HG03108 (cell line): ENCODE measurements around the gene CASKIN1.

Source experiments
- ATAC-seq: cut with Tn5 transposase; IDR thresholded peaks from one replicate; pipeline ENCODE4 v1.9.1; 2021; ENCODE audit warnings: moderate library complexity; ENCODE audit not compliant: unreplicated experiment

The CASKIN1 gene

GRCh38 chr16:2159175-2159838, 37.1 kb downstream of the CASKIN1 start:
- no peak for ATAC-seq

- no peak for ATAC-seq
These were observed 38.2 kb downstream of the CASKIN1 start for GRCh38 chr16:2158262-2158638.

GRCh38 chr16:2157480-2158261, 38.7 kb downstream of the CASKIN1 start:
- no peak for ATAC-seq

GRCh38 chr16:2156849-2157224, 39.6 kb downstream of the CASKIN1 start:
- no peak for ATAC-seq

GRCh38 chr16:2155977-2156848, 40.2 kb downstream of the CASKIN1 start:
- ATAC-seq, result no peak

GRCh38 chr16:2155091-2155950, 41.1 kb downstream of the CASKIN1 start, which contains the start of gene TRAF7:
TRAF7 (plus strand) TSS chr16:2155782; CDS start chr16:2163921, 8,139 bp downstream.
- peak; percentile 87 for ATAC-seq

- no peak for ATAC-seq
These were observed 41.8 kb downstream of the CASKIN1 start for GRCh38 chr16:2154533-2155090.

GRCh38 chr16:2152695-2153506, 43.5 kb downstream of the CASKIN1 start:
- no peak for ATAC-seq

- no peak for ATAC-seq
These were observed 45.0 kb downstream of the CASKIN1 start for GRCh38 chr16:2151188-2152091.

GRCh38 chr16:2150418-2151187, 45.8 kb downstream of the CASKIN1 start:
- no peak for ATAC-seq

- ATAC-seq, result no peak
These were observed 46.6 kb downstream of the CASKIN1 start for GRCh38 chr16:2149630-2150417.

- no peak for ATAC-seq
These were observed 47.4 kb downstream of the CASKIN1 start for GRCh38 chr16:2148714-2149629.

- no peak for ATAC-seq
These were observed 48.3 kb downstream of the CASKIN1 start, which contains the start of gene RAB26 for GRCh38 chr16:2147981-2148671. RAB26 (plus strand) TSS chr16:2148625; CDS start chr16:2148784, 159 bp downstream.

- ATAC-seq, result no peak
These were observed 49.0 kb downstream of the CASKIN1 start for GRCh38 chr16:2147378-2147777.

GRCh38 chr16:2145843-2146242, 50.6 kb downstream of the CASKIN1 start:
- no peak for ATAC-seq
